Spleen (tissue), 11 donors: ENCODE results near the gene ZXDC. TPM values are rescaled to one million over a fixed set of nuclear protein-coding genes. Genes with fewer than 3 reads are reported as not detected.
A peak's percentile ranks its signal among the peaks of the same experiment; 100 is the strongest.

Experiments
- DNase-seq: peaks from one replicate; pipeline ENCODE4 v3.0.0-alpha.2; 2020
- H3K27ac ChIP-seq, 8 donors: fragments of 200-600 bp; sonication (generic) in 7 of 8; 1 replicate in 4 of 8; 2 replicates in 4 of 8; pipeline versions ENCODE4 v1.5.0 to v1.8.0; 2016 to 2021; ENCODE audit warnings: inconsistent platforms in 4 of 8, mild to moderate bottlenecking in 4 of 8, moderate library complexity in 1 of 8
- H3K27me3 ChIP-seq, 7 donors: fragments of 200-600 bp; sonication (generic) in 6 of 7; replicated peaks in 1 of 7; 1 replicate in 4 of 7; 2 replicates in 3 of 7; pipeline versions ENCODE4 v1.5.0 to v1.8.0; 2016 to 2021; ENCODE audit warnings: inconsistent platforms in 3 of 7, mild to moderate bottlenecking in 1 of 7
- H3K36me3 ChIP-seq, 6 donors: fragments of 200-600 bp; sonication (generic) in 5 of 6; 1 replicate in 4 of 6; 2 replicates in 2 of 6; pipeline versions ENCODE4 v1.5.0 to v1.8.0; 2016 to 2021; ENCODE audit warnings: inconsistent platforms in 2 of 6
- H3K4me1 ChIP-seq, 6 donors: fragments of 200-600 bp; sonication (generic) in 5 of 6; 1 replicate in 3 of 6; 2 replicates in 3 of 6; pipeline versions ENCODE4 v1.5.0 to v1.8.0; 2016 to 2021; ENCODE audit warnings: inconsistent platforms in 3 of 6
- H3K4me3 ChIP-seq, 8 donors: fragments of 200-600 bp; sonication (generic) in 7 of 8; 1 replicate in 4 of 8; 2 replicates in 4 of 8; pipeline versions ENCODE4 v1.5.0 to v1.8.0; 2016 to 2021; ENCODE audit warnings: inconsistent platforms in 4 of 8, mild to moderate bottlenecking in 4 of 8, moderate library complexity in 2 of 8
- H3K9me3 ChIP-seq, 8 donors: fragments of 200-600 bp; sonication (generic) in 7 of 8; 1 replicate in 4 of 8; 2 replicates in 4 of 8; pipeline versions ENCODE4 v1.5.0 to v1.8.0; 2016 to 2021; ENCODE audit warnings: inconsistent platforms in 4 of 8
- CTCF ChIP-seq, 11 experiments: fragments of 200-600 bp in 7 of 11; fragments of 450-650 bp in 4 of 11; sonication (generic) in 4 of 11; IDR thresholded peaks in 8 of 11; conservative IDR thresholded peaks in 3 of 11; 1 replicate in 7 of 11; 2 replicates in 4 of 11; pipeline versions ENCODE4 v1.4.0 to v1.8.0; 2016 to 2021; ENCODE audit warnings: antibody characterized with exemption in 11 of 11, inconsistent platforms in 4 of 11, mild to moderate bottlenecking in 1 of 11
- POLR2A ChIP-seq, 3 donors: fragments of 450-650 bp; IDR thresholded peaks; one replicate each; pipeline ENCODE4 v1.5.1; 2017; ENCODE audit warnings: antibody characterized with exemption in 3 of 3, mild to moderate bottlenecking in 1 of 3
- POLR2AphosphoS5 ChIP-seq, 3 donors: sonication (generic); formaldehyde crosslinking; IDR thresholded peaks; one replicate each; pipeline ENCODE4 v1.5.1; 2017; ENCODE audit warnings: antibody characterized with exemption in 3 of 3
- WGBS, 5 donors: extraction: QIAGEN DNeasy Blood & Tissue Kit in 3 of 5; methylation state at CpG; one replicate each; pipeline versions ENCODE4 v1.1.5 to v1.1.7; 2013 to 2018; 5-methylcytosine and 5-hydroxymethylcytosine counted together
- intact Hi-C: fragments of 100-400 bp; cut with DNase I; formaldehyde crosslinking; loops from one replicate; pipeline ENCODE4 v1.15.0; 2023; ENCODE audit warnings: low total_unique reads
- polyA plus RNA-seq, 3 donors: library from polyadenylated mRNA; stranded (reverse); fragments of 200-250 nt; gene quantifications; one replicate each; pipeline ENCODE4 v1.2.1, GENCODE V29; 2013
- total RNA-seq, 7 donors: library from RNA; depleted of rRNA in 3 of 7; stranded (reverse); fragments of >200 nt in 3 of 7; fragmentation: NEBNext Ultra II Directional in 4 of 7; extraction: Animal tissue kit (Norgen Biotek cat#: 25700) in 4 of 7; gene quantifications; one replicate each; pipeline versions ENCODE4 v1.1.0 to v1.2.1, GENCODE V29; 2016 to 2021
- donor health status: healthy with polysubstance abuse.
- donor health status: DM: no; HTN: no; CAD: no; lungs with moderate emphysema.
- donor health status: DM: no; HTN: no; CAD: no.
- donor health status: Bipolar disorder and iron deficiency.
- donor health status: healthy.
- donor health status: DM: no; HTN: no; CAD: no.
- donor health status: DM: yes; HTN: yes; CAD: no.

Gene ZXDC
- total and polyA plus RNA-seq, 10 donors, result 7.5 to 75.3 (median 48.1) TPM

GRCh38 chr3:126477061-126477380 is 1.3 kb upstream of the ZXDC start:
- WGBS, 5 donors, result 81 to 91% (median 87%) methylated on average over 4 of the region's 4 CpGs
- H3K4me1 ChIP-seq, result peaks cover 26 to 63% (median 39%) of the 10 kb centered on the region in 6 donors
- no peak overlapping the region for H3K4me3 ChIP-seq
- intact Hi-C loops, result no loop called here
- H3K36me3 ChIP-seq, result peaks cover 0 to 2% (median under 1%) of the 10 kb centered on the region in 6 donors
- H3K27ac ChIP-seq, result peak overlapping the region in 2 of 8 donors; percentile 90 to 97
- no peaks in the 10 kb centered on the region for H3K27me3 ChIP-seq
- no peaks in the 10 kb centered on the region for H3K9me3 ChIP-seq
- no peak for DNase-seq
- TF ChIP-seq CTCF (IDR thresholded peaks at IDR 0.05 in 8 of 11, conservative IDR thresholded peaks at IDR 0.05 in 3 of 11) (no peak), POLR2AphosphoS5 (IDR thresholded peaks at IDR 0.05) (no peak), POLR2A (IDR thresholded peaks at IDR 0.05) (no peak)

DNA sequence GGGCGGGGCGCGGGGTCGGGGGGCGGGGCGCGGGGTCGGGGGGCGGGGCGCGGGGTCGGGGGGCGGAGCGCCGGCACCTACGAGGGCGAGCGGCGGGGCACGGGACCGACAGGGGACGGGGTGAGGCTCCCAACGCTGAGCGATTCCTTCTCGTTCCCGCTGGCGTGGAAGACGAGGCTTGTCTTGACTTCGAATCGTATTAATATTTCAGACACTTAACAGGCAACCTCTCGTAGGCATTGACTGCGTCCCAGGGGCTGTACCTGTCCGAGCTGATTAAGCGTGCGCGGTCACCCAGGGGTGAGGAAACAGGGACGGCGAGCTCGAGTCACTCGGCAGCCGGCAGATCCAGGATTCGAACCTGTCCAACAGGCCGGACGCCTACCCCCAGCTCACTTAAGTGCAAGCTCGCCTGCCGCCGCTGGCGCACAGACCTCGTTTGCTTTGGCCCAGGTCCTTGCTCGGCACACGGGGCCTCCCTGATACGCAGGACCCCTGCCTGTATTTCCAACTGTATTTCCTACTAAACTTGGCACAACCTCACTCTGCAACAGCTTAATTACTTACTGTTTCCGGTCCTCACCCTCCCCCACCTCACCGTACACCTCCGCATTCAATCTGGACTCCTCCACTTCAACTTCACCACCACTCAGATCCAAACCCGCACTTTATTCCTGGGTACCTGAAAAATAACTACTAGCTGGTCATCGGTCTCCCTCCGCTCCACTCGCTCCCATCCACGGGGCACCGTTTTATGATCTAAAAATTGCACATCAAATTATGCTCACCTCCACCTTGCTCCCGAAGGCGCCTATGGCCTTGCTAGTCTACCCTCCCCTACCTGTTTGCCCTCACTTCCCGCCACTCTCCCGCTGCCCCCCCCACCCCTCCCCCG is 722 bp upstream of the ZXDC start:
- intact Hi-C loops, result no loop called here
- Histone ChIP-seq H3K4me3 (peak overlapping the region; percentile 43 to 90 (median 59)), H3K4me1 (peaks cover 32 to 63% (median 45%) of the 10 kb centered on the region in 6 donors), H3K36me3 (peaks cover 0 to 8% (median 5%) of the 10 kb centered on the region in 6 donors), H3K27ac (peak overlapping the region; percentile 66 to 98 (median 90)), H3K27me3 (no peaks in the 10 kb centered on the region), H3K9me3 (no peaks in the 10 kb centered on the region)
- TF ChIP-seq POLR2AphosphoS5 (IDR thresholded peaks at IDR 0.05) (peak; percentile 80 to 88 (median 84)), CTCF (IDR thresholded peaks at IDR 0.05 in 8 of 11, conservative IDR thresholded peaks at IDR 0.05 in 3 of 11) (peak in 1 of 11 experiments; percentile 11), POLR2A (IDR thresholded peaks at IDR 0.05) (peak in 1 of 3 donors; percentile 47)
- peak; percentile 96 for DNase-seq
- WGBS, 5 donors, result 15 to 22% (median 20%) methylated on average over 40 to 59 of the region's 66 CpGs

DNA sequence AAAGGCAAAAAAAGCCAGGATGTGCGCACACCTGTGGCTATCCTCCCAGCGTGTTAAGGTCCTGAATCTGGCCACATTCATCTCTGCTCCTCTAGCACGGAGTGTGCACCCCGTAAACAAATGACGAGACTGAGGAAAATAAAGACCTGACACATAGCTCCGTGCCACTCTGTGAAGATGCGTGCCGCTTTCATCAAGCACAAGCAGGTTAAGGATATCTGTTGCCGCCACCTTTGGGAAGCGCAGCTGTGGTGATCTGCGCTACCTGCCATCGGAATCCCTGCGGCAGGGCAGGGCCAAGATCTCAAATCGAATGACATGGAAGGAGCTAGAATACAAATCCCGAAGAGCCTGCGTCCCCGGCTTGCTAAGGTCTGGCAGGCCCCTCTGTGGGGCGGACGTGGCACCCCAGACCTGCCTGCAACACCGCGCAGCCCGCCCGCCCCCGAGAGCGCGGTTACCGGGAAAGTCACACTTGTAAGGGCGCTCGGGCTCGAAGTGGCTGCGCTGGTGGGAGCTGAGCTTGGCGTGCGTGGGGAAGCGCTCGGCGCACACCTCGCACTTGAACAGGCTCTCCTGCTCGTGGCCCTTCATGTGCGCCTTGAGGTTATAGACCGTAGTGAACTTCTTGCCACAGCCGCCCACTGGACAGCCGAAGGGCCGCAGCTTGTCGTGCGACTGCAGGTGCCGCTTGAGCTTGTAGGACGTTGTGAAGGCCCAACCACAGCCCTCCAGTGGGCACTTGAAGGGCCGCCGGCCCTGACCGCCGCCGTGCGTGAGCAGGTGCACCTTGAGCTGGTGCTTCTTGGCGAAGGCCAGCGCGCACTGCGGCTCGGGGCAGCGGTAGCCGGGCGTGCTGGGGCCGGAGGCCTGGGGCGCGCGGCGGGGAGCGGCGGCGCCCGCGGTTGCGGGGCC is 936 bp downstream of the ZXDC start:
- Histone ChIP-seq H3K36me3 (peaks cover 0 to 25% (median 21%) of the 10 kb centered on the region in 6 donors), H3K27me3 (no peaks in the 10 kb centered on the region), H3K4me1 (peaks cover 33 to 69% (median 51%) of the 10 kb centered on the region in 6 donors), H3K9me3 (no peaks in the 10 kb centered on the region), H3K4me3 (peak overlapping the region; percentile 65 to 90 (median 70)), H3K27ac (peak overlapping the region; percentile 70 to 98 (median 94))
- WGBS, 5 donors, result 7 to 31% (median 10%) methylated on average over 18 to 72 of the region's 72 CpGs
- peak; percentile 93 for DNase-seq
- TF ChIP-seq POLR2A (IDR thresholded peaks at IDR 0.05) (no peak), CTCF (IDR thresholded peaks at IDR 0.05 in 8 of 11, conservative IDR thresholded peaks at IDR 0.05 in 3 of 11) (peak in 1 of 11 experiments; percentile 15), POLR2AphosphoS5 (IDR thresholded peaks at IDR 0.05) (peak in 2 of 3 donors; percentile 23 to 60)
- intact Hi-C loops, result no loop called here
